Breast epithelium (tissue), 3 donors: ENCODE data around the gene INCENP.

Experiments used
- POLR2AphosphoS5 ChIP-seq, 3 donors: sonication (generic); formaldehyde crosslinking; IDR thresholded peaks; one replicate each; pipeline ENCODE4 v1.6.1; 2017; ENCODE audit warnings: antibody characterized with exemption in 3 of 3
- TF ChIP-seq, protein P1 (sequence below), 3 donors: fragments of 450-650 bp; IDR thresholded peaks; one replicate each; pipeline ENCODE4 v1.5.1; 2016 to 2017; ENCODE audit warnings: antibody characterized with exemption in 3 of 3, mild to moderate bottlenecking in 3 of 3, moderate library complexity in 3 of 3

DNA sequence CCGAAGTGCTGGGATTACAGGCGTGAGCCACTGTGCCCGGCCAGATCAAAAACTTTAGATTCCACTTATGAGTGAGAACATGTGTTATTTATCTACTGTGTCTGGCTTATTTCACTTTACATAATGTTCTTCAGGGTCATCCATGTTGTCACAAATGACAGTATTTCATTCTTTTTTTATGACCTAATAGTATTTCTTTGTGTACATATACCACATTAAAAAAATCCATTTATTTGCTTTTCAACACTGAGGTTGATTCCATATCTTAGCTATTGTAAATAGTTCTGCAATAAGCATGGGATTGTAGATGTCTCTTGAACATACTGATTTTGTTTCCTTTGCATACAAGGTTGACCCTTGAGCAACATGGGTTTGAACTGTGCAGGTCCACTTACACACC lies 53.0 kb downstream of the INCENP start:
- TF ChIP-seq, protein P1, sequence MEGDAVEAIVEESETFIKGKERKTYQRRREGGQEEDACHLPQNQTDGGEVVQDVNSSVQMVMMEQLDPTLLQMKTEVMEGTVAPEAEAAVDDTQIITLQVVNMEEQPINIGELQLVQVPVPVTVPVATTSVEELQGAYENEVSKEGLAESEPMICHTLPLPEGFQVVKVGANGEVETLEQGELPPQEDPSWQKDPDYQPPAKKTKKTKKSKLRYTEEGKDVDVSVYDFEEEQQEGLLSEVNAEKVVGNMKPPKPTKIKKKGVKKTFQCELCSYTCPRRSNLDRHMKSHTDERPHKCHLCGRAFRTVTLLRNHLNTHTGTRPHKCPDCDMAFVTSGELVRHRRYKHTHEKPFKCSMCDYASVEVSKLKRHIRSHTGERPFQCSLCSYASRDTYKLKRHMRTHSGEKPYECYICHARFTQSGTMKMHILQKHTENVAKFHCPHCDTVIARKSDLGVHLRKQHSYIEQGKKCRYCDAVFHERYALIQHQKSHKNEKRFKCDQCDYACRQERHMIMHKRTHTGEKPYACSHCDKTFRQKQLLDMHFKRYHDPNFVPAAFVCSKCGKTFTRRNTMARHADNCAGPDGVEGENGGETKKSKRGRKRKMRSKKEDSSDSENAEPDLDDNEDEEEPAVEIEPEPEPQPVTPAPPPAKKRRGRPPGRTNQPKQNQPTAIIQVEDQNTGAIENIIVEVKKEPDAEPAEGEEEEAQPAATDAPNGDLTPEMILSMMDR (IDR thresholded peaks at IDR 0.05), result no peak
- no peak for TF ChIP-seq POLR2AphosphoS5 (IDR thresholded peaks at IDR 0.05)
